Measurements from ENCODE around the gene PEX11B. TPM values are rescaled to one million over a fixed set of nuclear protein-coding genes. Genes with fewer than 3 reads are reported as not detected.

The PEX11B gene
- total and polyA plus RNA-seq, 2 of the 4 experiments (the other 2 are of a cell fraction), result 15.4 to 24.3 TPM

DNA sequence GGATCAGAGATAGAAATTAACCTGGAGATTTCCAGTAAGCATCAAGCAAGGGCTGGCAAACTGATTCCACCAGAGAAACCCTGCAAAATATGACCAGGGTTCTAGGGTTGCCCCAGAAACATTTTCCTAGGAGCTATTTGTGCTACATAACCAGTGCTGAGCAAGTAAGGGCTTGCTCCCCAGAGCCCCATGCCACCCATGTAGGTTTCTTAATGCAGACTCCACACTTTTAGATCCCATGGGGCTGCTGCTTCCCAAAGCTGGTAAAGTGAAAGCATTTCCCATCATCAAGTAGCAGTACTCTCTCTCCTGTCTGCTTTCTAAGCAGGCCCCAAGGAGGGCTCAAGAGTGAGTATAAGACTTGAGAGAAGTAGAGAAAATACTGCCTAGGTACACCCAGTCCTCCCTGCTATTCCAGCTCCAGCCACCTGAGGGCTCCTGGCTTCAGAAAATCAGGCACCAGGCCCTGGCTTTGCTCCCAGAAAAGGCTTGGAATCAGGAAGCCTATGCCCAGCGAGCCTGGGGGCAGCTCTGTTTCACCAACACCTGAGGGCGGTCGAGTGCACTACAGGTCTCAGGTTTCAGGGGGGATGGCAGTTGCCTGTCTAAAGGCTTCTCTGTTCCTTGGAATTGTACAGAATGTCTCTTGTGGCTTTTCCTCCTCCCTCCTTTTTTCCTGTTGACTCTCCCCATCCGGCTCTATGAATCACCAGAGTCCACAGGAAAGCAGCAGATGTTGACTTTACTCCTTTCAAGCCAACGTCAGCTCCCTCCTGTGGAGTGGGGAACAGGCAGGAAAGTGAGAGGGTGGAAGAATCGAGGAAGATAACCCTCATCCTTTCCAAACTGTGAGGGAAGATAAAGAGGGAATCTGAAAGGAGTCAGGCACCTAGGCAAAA is 26.7 kb downstream of the PEX11B start:
- Histone ChIP-seq H3K4me1 (ENCODE audit: control insufficient read depth, insufficient read depth, low read length) (peaks cover 12% of the 10 kb centered on the region), H2AK9ac (replicated peaks; ENCODE audit: low read depth, low read length, poor library complexity) (peak overlapping the region; percentile 57), H3K9ac (ENCODE audit: low read depth, low read length) (peak overlapping the region; percentile 56), H4K91ac (ENCODE audit: insufficient read depth, low read depth, low read length) (peak overlapping the region; percentile 92), H2AK5ac (ENCODE audit: low read depth, low read length) (peak overlapping the region; percentile 98), H3K9me3 (ENCODE audit: control insufficient read depth, insufficient read depth, low read length) (no peaks in the 10 kb centered on the region), H2BK20ac (ENCODE audit: low read depth, low read length) (peak overlapping the region; percentile 93), H4K20me1 (ENCODE audit: insufficient read depth, low read length) (no peaks in the 10 kb centered on the region), H3K18ac (ENCODE audit: low read depth, low read length) (peak overlapping the region; percentile 57), H2AFZ (replicated peaks; ENCODE audit: low read length, poor library complexity) (peak overlapping the region; percentile 87), H3K27ac (ENCODE audit: insufficient read depth, low read length) (peak overlapping the region; percentile 71), H4K8ac (ENCODE audit: low read depth in 2 of 2, low read length in 2 of 2) (peak overlapping the region; percentile 85 to 96), H3K4me3 (ENCODE audit: insufficient read depth, low read depth, low read length) (peak overlapping the region; percentile 3; the same call in 1 of the 2 replicates), H2BK15ac (ENCODE audit: low read depth, low read length) (peak overlapping the region; percentile 81), H3K36me3 (ENCODE audit: control insufficient read depth, insufficient read depth, low read length) (no peaks in the 10 kb centered on the region), H3K4ac (ENCODE audit: low read depth, low read length) (peak overlapping the region; percentile 96), H2BK5ac (ENCODE audit: low read depth, low read length, poor library complexity, severe bottlenecking) (peak overlapping the region; percentile 88), H2BK120ac (ENCODE audit: low read depth, low read length) (peak overlapping the region; percentile 96), H3K27me3 (ENCODE audit: control insufficient read depth, insufficient read depth, low read length) (no peaks in the 10 kb centered on the region), H3K23ac (ENCODE audit: low read depth, low read length) (peak overlapping the region; percentile 92), H4K5ac (ENCODE audit: low read depth, low read length) (peak overlapping the region; percentile 83), H3K4me2 (ENCODE audit: low read depth, low read length) (peak overlapping the region; percentile 53), H3K9me1 (ENCODE audit: insufficient read depth, low read length) (peaks cover 15% of the 10 kb centered on the region), H3K56ac (ENCODE audit: extremely low read depth, insufficient read depth, low read length) (peak overlapping the region; percentile 91), H3K14ac (replicated peaks; ENCODE audit: low read depth, low read length) (peak overlapping the region; percentile 93), H3K79me1 (ENCODE audit: low read depth in 1 of 2, low read length in 2 of 2) (peaks cover 0 to 4% of the 10 kb centered on the region in 2 experiments; a peak in 1 of 4 replicates)
- whole genome bisulfite sequencing, 2 experiments (ENCODE audit: extremely low coverage in 2 of 2, insufficient read length in 1 of 2), result 0% methylated on average over 1 of the region's 6 CpGs; no CpG with 5 or more reads in 1 of the 2 experiments
- dilution Hi-C loops (cut with HindIII; ENCODE audit: low sequenced_read_pairs, unreplicated experiment) (no loop called here), intact Hi-C loops (cut with micrococcal nuclease) (loop anchor here (1.0 to 10.0 kb wide), 5 partner anchors 18 to 121 kb away; partner anchors contain the start of genes ITGA10, LIX1L, PEX11B and PIAS3), in situ Hi-C loops (cut with MboI; ENCODE audit: low sequenced_read_pairs) (no loop called here)
- DNase-seq (peak; percentile 99), ATAC-seq (ENCODE audit: low read depth) (peak; percentile 93)
- no TSS peak for BruUV-seq (replicated peaks)
- CTCF ChIA-PET, result interaction anchor here (0.6 to 2.5 kb wide), 34 partner anchors 8 to 178 kb away, joined by 3 to 24 read pairs (median 4); partner anchors contain the start of genes ANKRD34A, ITGA10, LIX1L and NUDT17
- POLR2A ChIA-PET (ENCODE audit: unreplicated experiment), result interaction anchor here (1.0 kb wide), 1 partner anchor 33 kb away, joined by 5 read pairs; the partner anchor contains the start of gene PIAS3
- TF ChIP-seq, protein P1, sequence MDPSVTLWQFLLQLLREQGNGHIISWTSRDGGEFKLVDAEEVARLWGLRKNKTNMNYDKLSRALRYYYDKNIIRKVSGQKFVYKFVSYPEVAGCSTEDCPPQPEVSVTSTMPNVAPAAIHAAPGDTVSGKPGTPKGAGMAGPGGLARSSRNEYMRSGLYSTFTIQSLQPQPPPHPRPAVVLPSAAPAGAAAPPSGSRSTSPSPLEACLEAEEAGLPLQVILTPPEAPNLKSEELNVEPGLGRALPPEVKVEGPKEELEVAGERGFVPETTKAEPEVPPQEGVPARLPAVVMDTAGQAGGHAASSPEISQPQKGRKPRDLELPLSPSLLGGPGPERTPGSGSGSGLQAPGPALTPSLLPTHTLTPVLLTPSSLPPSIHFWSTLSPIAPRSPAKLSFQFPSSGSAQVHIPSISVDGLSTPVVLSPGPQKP (IDR thresholded peaks at IDR 0.05; ENCODE audit: borderline replicate concordance, low read depth, low read length), result no peak
- TF ChIP-seq SMC3 (IDR thresholded peaks at IDR 0.05; ENCODE audit: low read depth, low read length) (peak; percentile 95), MXI1 (IDR thresholded peaks at IDR 0.05; ENCODE audit: borderline replicate concordance, low read depth, low read length) (no peak), CEBPB (IDR thresholded peaks at IDR 0.05; ENCODE audit: low read depth, low read length) (no peak), MAFK (IDR thresholded peaks at IDR 0.05; ENCODE audit: low read depth, low read length) (peak; percentile 6; the same call in 1 of the 2 replicates), FOS (IDR thresholded peaks at IDR 0.05; ENCODE audit: low read depth, low read length) (peak; percentile 67), CHD1 (IDR thresholded peaks at IDR 0.05; ENCODE audit: low read depth, low read length) (peak; percentile 82; the same call in 1 of the 2 replicates), POLR2A (IDR thresholded peaks at IDR 0.05; ENCODE audit: low read depth, low read length) (peak; percentile 79; the same call in 1 of the 2 replicates), RFX5 (IDR thresholded peaks at IDR 0.05; ENCODE audit: low read depth, low read length) (no peak), RCOR1 (IDR thresholded peaks at IDR 0.05; ENCODE audit: insufficient replicate concordance, low read length) (peak; percentile 71)
- TF ChIP-seq, protein P2, sequence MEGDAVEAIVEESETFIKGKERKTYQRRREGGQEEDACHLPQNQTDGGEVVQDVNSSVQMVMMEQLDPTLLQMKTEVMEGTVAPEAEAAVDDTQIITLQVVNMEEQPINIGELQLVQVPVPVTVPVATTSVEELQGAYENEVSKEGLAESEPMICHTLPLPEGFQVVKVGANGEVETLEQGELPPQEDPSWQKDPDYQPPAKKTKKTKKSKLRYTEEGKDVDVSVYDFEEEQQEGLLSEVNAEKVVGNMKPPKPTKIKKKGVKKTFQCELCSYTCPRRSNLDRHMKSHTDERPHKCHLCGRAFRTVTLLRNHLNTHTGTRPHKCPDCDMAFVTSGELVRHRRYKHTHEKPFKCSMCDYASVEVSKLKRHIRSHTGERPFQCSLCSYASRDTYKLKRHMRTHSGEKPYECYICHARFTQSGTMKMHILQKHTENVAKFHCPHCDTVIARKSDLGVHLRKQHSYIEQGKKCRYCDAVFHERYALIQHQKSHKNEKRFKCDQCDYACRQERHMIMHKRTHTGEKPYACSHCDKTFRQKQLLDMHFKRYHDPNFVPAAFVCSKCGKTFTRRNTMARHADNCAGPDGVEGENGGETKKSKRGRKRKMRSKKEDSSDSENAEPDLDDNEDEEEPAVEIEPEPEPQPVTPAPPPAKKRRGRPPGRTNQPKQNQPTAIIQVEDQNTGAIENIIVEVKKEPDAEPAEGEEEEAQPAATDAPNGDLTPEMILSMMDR (conservative IDR thresholded peaks at IDR 0.05; ENCODE audit: low read depth, low read length), result peak; percentile 99
- TF ChIP-seq, protein P3, sequence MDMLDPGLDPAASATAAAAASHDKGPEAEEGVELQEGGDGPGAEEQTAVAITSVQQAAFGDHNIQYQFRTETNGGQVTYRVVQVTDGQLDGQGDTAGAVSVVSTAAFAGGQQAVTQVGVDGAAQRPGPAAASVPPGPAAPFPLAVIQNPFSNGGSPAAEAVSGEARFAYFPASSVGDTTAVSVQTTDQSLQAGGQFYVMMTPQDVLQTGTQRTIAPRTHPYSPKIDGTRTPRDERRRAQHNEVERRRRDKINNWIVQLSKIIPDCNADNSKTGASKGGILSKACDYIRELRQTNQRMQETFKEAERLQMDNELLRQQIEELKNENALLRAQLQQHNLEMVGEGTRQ (IDR thresholded peaks at IDR 0.05; ENCODE audit: low read depth, low read length), result no peak

Data from IMR-90 (cell line).